Ovary (tissue), 9 donors: Measurements from ENCODE around the gene GALNT17. TPM values are rescaled to one million over a fixed set of nuclear protein-coding genes. Genes with fewer than 3 reads are reported as not detected.

ENCODE experiments used
- DNase-seq, 5 donors: peaks; one replicate each; pipeline ENCODE4 v3.0.0-alpha.2; 2019 to 2020
- H3K27ac ChIP-seq, 2 donors: fragments of 200-600 bp; one replicate each; pipeline versions ENCODE4 v1.5.1 to v1.8.0; 2019 to 2022
- H3K27me3 ChIP-seq: fragments of 200-600 bp; one replicate; pipeline ENCODE4 v1.8.0; 2022
- H3K36me3 ChIP-seq: fragments of 200-600 bp; sonication (generic); one replicate; pipeline ENCODE4 v1.5.1; 2019
- H3K4me1 ChIP-seq: one replicate; pipeline ENCODE4 v1.8.1; 2013; ENCODE audit warnings: mild to moderate bottlenecking, moderate library complexity; ENCODE audit not compliant: insufficient read depth
- H3K4me3 ChIP-seq: fragments of 200-600 bp; sonication (generic); one replicate; pipeline ENCODE4 v1.5.1; 2017
- H3K9me3 ChIP-seq, 2 donors: fragments of 200-600 bp in 1 of 2; sonication (generic) in 1 of 2; one replicate each; pipeline versions ENCODE4 v1.5.1 to v1.8.1; 2013 to 2019; ENCODE audit warnings: mild to moderate bottlenecking in 1 of 2, moderate library complexity in 1 of 2
- CTCF ChIP-seq, 3 donors: fragments of 450-650 bp in 2 of 3; fragments of 200-600 bp in 1 of 3; IDR thresholded peaks; one replicate each; pipeline versions ENCODE4 v1.5.1 to v1.8.0; 2016 to 2022; ENCODE audit warnings: antibody characterized with exemption in 3 of 3, mild to moderate bottlenecking in 1 of 3
- EP300 ChIP-seq: sonication (generic); formaldehyde crosslinking; IDR thresholded peaks from one replicate; pipeline ENCODE4 v1.6.1; 2017; ENCODE audit warnings: antibody characterized with exemption
- POLR2A ChIP-seq: fragments of 450-650 bp; IDR thresholded peaks from one replicate; pipeline ENCODE4 v1.6.1; 2017; ENCODE audit warnings: antibody characterized with exemption, mild to moderate bottlenecking, moderate library complexity
- WGBS, 3 donors: extraction: QIAGEN DNeasy Blood & Tissue Kit in 1 of 3; methylation state at CpG; one replicate each; pipeline versions ENCODE4 v1.1.5 to v1.1.7; 2013 to 2017; 5-methylcytosine and 5-hydroxymethylcytosine counted together
- intact Hi-C, 4 donors: fragments of 100-400 bp; cut with DNase I; formaldehyde crosslinking; loops; one replicate each; pipeline versions ENCODE4 v1.11.0 to v1.15.1; 2022 to 2023
- polyA plus RNA-seq, 2 donors: library from polyadenylated mRNA; stranded (reverse); fragments of 200-250 nt in 1 of 2; fragments of 350-450 nt in 1 of 2; fragmentation: Illumina TruSeq in 1 of 2; extraction: RNeasy Lipid Tissue Mini Kit (QIAGEN cat#74804) in 1 of 2; gene quantifications; one replicate each; pipeline ENCODE4 v1.2.3, GENCODE V29; 2013 to 2014
- total RNA-seq, 7 donors: library from RNA; depleted of rRNA in 2 of 7; stranded (reverse); fragments of >200 nt in 2 of 7; fragmentation: NEBNext Ultra II Directional in 3 of 7; extraction: Animal tissue kit (Norgen Biotek cat#: 25700) in 3 of 7; gene quantifications; one replicate each; pipeline versions ENCODE4 v1.1.0 to v1.2.4, GENCODE V29; 2016 to 2023
- donor health status: DM: no; HTN: no; CAD: no; lungs with moderate emphysema.
- donor health status: DM: no; HTN: no; CAD: no.
- donor health status: Bipolar disorder and iron deficiency.
- donor health status: DM: yes; HTN: yes; CAD: no.
- donor health status: DM: no; HTN: no; CAD: no.
- donor health status: DM: yes; HTN: yes; CAD: no.

The GALNT17 gene
- total and polyA plus RNA-seq, 9 donors, result 13.4 to 90.1 (median 57.1) TPM

GRCh38 chr7:71457021-71457420, 325.1 kb downstream of the GALNT17 start:
- Histone ChIP-seq H3K9me3 (no peaks in the 10 kb centered on the region), H3K36me3 (no peaks in the 10 kb centered on the region), H3K27me3 (no peaks in the 10 kb centered on the region), H3K27ac (no peak overlapping the region), H3K4me3 (no peak overlapping the region), H3K4me1 (peaks cover 1% of the 10 kb centered on the region)
- WGBS, 3 donors, result 82 to 84% (median 84%) methylated on average over 4 of the region's 4 CpGs
- no peak for DNase-seq
- TF ChIP-seq EP300 (no peak), POLR2A (no peak), CTCF (IDR thresholded peaks at IDR 0.05) (no peak)
- intact Hi-C loops, result no loop called here

GRCh38 chr7:71457846-71458590, 326.1 kb downstream of the GALNT17 start:
- intact Hi-C loops, result no loop called here
- TF ChIP-seq POLR2A, result no peak
- TF ChIP-seq CTCF (IDR thresholded peaks at IDR 0.05), result no peak
- TF ChIP-seq EP300, result no peak
- no peaks in the 10 kb centered on the region for H3K27me3 ChIP-seq
- no peak overlapping the region for H3K4me3 ChIP-seq
- H3K4me1 ChIP-seq, result peaks cover 1% of the 10 kb centered on the region
- DNase-seq, result no peak
- H3K36me3 ChIP-seq, result no peaks in the 10 kb centered on the region
- no peak overlapping the region for H3K27ac ChIP-seq
- H3K9me3 ChIP-seq, result no peaks in the 10 kb centered on the region
- 67 to 73% (median 69%) methylated on average over 9 of the region's 9 CpGs for WGBS, 3 donors

GRCh38 chr7:71459132-71459531, 327.2 kb downstream of the GALNT17 start:
- TF ChIP-seq CTCF (IDR thresholded peaks at IDR 0.05) (no peak), POLR2A (no peak), EP300 (no peak)
- H3K9me3 ChIP-seq, result no peaks in the 10 kb centered on the region
- H3K4me3 ChIP-seq, result no peak overlapping the region
- peaks cover 3% of the 10 kb centered on the region for H3K4me1 ChIP-seq
- DNase-seq, result no peak
- H3K27ac ChIP-seq, result no peak overlapping the region
- no peaks in the 10 kb centered on the region for H3K27me3 ChIP-seq
- intact Hi-C loops, result no loop called here
- H3K36me3 ChIP-seq, result no peaks in the 10 kb centered on the region

GRCh38 chr7:71461572-71461971, 329.6 kb downstream of the GALNT17 start:
- Histone ChIP-seq H3K4me1 (peaks cover 3% of the 10 kb centered on the region), H3K4me3 (no peak overlapping the region), H3K36me3 (no peaks in the 10 kb centered on the region), H3K27me3 (no peaks in the 10 kb centered on the region), H3K9me3 (no peaks in the 10 kb centered on the region), H3K27ac (no peak overlapping the region)
- 70 to 83% (median 83%) methylated on average over 9 of the region's 9 CpGs for WGBS, 3 donors
- intact Hi-C loops, result no loop called here
- no peak for DNase-seq
- no peak for TF ChIP-seq CTCF (IDR thresholded peaks at IDR 0.05)
- TF ChIP-seq POLR2A, result no peak
- no peak for TF ChIP-seq EP300
